Activated naive CD4-positive, alpha-beta T cell treated with anti-CD3 and anti-CD28 coated beads, Interleukin-2, amount 50 U/mL, for 72 hours (primary cell): ENCODE data around the gene DLG1. TPM values are rescaled to one million over a fixed set of nuclear protein-coding genes. Genes with fewer than 3 reads are reported as not detected.

Source experiments
- ATAC-seq, 2 donors: fragments of 150-1000 bp; cut with Tn5 transposase; 2 replicates each; pipeline ENCODE4 v1.10.0; 2021; ENCODE audit warnings: mild to moderate bottlenecking in 2 of 2, moderate library complexity in 2 of 2
- DNase-seq, 2 donors: peaks; one replicate each; pipeline ENCODE4 v3.0.0; 2021 to 2022; ENCODE audit warnings: low spot score in 2 of 2
- H3K27ac Mint-ChIP-seq, 2 donors: one replicate each; pipeline ENCODE4 v1.8.0; 2022; ENCODE audit warnings: mild to moderate bottlenecking in 2 of 2, mixed read lengths in 2 of 2
- H3K36me3 Mint-ChIP-seq, 2 donors: one replicate each; pipeline ENCODE4 v1.8.0; 2022; ENCODE audit warnings: mixed read lengths in 2 of 2
- H3K9me3 Mint-ChIP-seq, 2 donors: one replicate each; pipeline ENCODE4 v1.8.0; 2022; ENCODE audit warnings: mixed read lengths in 2 of 2
- total RNA-seq, 2 donors: library from RNA; stranded (reverse); gene quantifications; one replicate each; pipeline ENCODE4 v1.2.3, GENCODE V29; 2022

DLG1 gene
- 100 to 1,000 TPM in 1 of 2 donors, 10 to 100 TPM in 1; 76.3 to 119 TPM for total RNA-seq

DNA sequence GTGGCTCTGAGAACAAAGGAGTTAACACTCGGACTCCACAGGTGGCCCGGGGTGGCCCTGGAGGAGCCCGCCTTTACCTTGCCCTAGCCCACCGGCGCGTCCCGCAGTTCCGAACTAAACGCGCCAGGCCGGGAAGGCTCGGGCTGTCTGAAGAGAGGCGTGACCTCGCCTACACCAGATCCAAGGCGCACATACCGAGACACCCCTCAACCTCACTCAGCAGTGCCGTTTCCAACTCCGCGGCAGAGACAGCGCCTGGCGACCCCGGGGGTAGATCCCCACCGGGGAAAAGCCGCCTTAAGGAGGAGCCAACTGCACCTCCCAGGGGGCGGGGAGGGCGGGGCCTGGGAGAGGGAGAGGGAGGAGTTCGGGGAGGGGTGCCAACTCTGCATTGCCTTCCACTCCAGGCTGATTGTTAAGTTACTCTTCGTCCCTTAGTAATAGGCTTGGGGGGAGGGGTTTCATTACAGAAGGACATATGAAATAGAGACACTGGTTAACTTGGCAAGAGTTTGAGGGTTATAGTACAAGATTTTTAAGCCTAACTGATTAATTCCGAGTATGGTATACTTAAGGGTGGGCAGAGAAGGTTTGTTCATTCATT lies at the start of gene DLG1:
TSS of gene DLG1 (minus strand) at position 272 of the 604 bp plus-strand sequence. CDS start 1,408 bp downstream, outside the sequence.
- DNase-seq (peak; percentile 72 to 75), ATAC-seq (peak; percentile 80 to 82)
- H3K27ac Mint-ChIP-seq = peak within 1 kb of the TSS; percentile 94 to 98
- H3K36me3 Mint-ChIP-seq = peaks cover 6% of the 10 kb centered on the region in 2 donors
- peaks cover 0 to 3% of the 10 kb centered on the region in 2 donors for H3K9me3 Mint-ChIP-seq

DNA sequence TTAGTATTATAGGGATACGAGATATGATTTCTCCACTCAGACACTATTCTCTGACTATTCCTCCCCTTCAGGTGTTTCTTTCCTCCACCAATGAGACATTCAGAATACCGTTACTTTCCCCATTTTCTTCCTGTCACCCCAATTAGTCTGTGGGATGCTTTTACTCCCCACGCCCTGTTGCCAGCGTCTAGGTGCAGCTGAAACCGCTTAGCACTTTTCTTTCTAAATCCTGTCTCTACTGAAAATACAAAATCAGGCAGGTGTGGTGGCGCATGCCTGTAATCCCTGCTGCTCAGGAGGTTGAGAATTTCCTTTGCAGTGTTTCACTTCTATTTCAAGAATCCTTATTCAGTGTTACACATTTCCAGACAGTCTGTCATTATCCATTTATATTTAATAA lies 49.6 kb upstream of the DLG1 start:
- Mint-ChIP-seq H3K27ac (peak overlapping the region in 1 of 2 donors; percentile 51), H3K36me3 (no peaks in the 10 kb centered on the region), H3K9me3 (no peaks in the 10 kb centered on the region)
- DNase-seq (no peak), ATAC-seq (no peak)

DNA sequence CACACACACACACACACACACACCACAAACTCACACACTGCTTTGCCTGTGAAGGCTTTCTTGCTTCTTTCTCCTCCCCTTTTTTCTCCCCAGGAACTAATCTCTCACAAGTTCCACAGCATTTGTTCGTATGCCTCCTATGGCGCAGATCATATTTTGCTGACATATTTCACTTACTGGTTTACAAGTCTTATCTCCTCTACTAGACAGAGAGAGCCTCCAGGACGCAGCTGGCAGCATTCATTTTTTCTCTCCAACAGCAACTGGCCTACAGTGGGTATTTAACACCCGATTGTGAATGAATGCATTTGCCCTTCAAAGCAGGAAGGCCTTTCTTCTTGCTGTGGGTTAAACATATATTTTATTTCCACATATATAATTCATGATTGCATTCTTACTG lies 47.0 kb upstream of the DLG1 start:
- DNase-seq = no peak
- Mint-ChIP-seq H3K27ac (no peak overlapping the region), H3K36me3 (no peaks in the 10 kb centered on the region), H3K9me3 (no peaks in the 10 kb centered on the region)
- ATAC-seq = no peak

DNA sequence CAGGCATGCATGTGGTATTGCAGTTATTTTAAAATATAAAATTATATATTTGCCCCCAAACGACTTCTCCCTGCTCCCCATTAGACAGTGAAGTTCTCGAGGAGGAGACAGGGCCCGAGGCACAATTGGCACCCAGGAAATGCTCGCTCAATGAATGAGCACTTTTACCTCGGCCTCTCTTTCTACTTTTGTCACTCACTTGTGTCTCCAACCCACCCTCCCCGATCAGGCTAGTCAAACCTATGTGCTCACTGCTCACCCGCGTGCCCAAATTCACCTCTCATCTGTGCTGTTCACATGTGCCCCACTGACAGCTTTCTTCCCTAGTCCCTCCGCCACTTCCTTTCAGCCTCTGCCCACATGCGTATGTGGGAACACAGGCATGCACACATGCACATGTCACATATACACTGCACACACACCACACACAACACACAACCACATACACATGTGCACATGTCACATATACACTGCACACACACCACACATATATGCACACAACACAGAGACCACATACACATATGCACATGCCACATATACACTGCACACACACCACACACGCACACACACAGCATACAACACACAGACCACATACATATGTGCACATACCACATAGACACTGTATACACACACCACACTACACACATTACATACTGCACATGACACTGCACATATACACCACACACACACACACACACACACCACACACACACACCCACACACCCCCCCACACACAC lies 46.3 kb upstream of the DLG1 start:
- ATAC-seq (no peak), DNase-seq (no peak)
- Mint-ChIP-seq H3K9me3 (no peaks in the 10 kb centered on the region), H3K27ac (no peak overlapping the region), H3K36me3 (no peaks in the 10 kb centered on the region)

DNA sequence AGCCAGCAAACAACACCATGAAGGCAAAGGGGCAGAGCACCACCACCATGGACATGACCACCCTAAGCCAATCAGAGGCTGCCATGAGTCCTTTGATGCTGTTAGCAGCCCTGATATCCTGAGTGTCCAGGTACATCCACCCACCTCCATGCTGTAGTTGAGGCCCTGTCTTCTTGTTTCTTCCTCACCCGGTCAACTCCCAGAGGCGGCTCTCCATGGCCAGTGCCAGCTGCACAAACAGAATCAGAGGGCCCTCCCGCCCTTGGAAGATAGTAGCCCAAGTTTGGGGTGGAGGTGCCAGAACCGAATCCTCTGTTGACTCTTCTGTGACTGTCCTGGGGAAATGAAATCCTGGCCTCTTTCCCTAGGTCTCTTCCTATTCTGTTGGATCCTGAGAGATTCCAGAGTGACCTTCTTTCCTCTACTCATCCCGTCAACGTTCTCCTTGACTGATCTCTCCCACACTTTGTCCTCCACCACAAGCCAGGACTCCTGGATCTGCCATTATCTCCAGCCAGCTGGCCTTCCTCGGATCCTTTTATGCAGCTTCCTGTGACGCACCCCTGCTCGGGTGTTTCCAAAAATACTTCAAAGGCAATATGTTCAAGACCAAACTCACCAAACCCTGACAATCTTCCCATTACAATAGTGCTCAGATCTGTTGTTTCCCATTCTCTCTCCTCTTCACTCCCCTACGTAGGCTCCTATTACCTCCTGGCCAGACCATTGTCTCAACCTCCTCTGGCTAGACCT lies 45.4 kb upstream of the DLG1 start:
- ATAC-seq (no peak), DNase-seq (no peak)
- Mint-ChIP-seq H3K36me3 (no peaks in the 10 kb centered on the region), H3K9me3 (no peaks in the 10 kb centered on the region), H3K27ac (no peak overlapping the region)

DNA sequence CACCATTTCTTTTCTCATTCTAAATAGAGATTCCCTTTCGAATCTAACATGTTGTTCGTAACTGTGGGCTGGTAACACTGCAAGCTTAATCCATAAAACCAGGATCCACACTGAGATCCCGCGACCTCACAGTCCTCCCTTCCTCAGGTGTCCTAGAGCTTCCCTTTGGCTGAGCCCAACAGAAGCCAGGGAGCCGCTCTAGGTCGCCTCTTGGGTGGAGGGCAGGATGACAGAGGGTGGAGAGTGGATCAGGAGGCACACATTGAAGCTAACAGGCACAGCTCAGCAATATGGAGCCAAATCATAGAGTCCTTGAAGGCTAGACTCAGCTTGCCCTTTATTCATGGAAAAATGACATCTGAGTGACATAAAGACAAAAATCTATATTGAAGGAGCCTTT lies 44.7 kb upstream of the DLG1 start:
- DNase-seq (no peak), ATAC-seq (no peak)
- Mint-ChIP-seq H3K9me3 (no peaks in the 10 kb centered on the region), H3K36me3 (no peaks in the 10 kb centered on the region), H3K27ac (no peak overlapping the region)

DNA sequence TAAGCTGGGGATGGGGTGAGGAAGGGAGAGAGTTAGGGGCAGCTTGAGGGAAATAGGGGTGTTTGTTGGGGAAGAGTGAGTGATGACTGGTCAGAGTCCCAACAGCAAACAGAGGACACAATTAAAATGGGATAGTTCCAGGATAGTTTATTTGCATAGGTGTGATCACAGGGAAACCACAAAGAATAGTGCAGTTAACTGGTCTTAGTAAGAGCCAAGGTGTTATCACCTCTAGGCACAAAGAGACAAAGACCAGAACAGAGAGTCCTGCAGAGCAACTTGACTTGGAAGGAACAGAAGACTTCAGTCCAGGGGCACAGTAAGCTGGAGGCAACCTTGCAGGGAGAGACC lies 42.1 kb upstream of the DLG1 start:
- no peak for ATAC-seq
- no peak for DNase-seq
- Mint-ChIP-seq H3K9me3 (no peaks in the 10 kb centered on the region), H3K27ac (no peak overlapping the region), H3K36me3 (no peaks in the 10 kb centered on the region)

DNA sequence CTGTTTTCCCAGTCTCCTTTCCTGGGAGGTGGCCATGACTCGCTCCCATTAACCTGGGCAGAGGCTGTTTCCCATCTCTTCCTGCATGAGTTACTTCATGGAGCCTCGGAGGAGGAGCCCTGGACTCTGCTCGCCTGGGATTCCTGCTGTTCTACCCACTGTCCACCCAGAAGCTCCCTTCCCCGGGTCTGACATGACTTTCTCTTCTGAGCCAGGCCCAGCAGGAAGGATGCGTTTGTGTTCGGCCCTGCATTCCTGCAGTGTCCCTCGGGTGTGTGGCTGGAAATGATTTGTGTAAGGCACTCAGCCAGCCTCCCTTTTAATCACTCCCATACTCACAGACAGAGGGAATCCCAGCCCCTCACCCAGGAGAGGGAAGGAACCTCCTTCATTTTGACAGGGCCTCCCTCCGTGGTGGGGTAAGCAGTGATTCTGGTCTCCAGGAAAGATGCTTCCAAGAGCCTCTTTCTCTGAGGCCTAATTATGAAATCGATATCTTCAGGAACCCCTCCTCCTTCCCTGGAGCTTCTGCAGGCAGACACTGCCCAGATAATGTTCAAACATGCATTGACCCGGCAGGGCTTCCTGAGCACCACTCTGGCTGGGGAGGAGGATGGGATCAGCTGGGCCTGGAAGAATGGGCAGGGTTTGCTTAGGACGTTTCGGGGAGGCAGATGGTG lies 41.6 kb upstream of the DLG1 start:
- Mint-ChIP-seq H3K9me3 (no peaks in the 10 kb centered on the region), H3K27ac (no peak overlapping the region), H3K36me3 (no peaks in the 10 kb centered on the region)
- no peak for ATAC-seq
- DNase-seq = no peak

DNA sequence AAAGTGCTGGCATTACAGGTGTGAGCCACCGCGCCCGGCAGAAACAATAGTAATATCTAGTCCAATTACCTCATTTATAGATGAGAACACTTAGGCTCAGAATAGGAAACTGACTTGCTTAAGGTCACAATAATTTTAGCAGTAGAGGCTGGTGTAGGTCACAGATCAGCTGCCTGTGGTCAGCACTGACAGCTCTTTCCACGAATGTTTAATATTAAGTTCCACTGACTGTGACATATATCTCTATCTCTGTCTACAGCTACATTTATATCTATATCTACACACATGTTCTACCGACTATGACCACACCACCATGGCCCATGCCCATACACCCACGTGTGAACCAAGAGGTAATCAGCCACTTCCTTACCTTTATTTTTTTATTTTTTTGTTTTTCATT lies 40.2 kb upstream of the DLG1 start:
- H3K27ac Mint-ChIP-seq = no peak overlapping the region
- H3K9me3 Mint-ChIP-seq = no peaks in the 10 kb centered on the region
- no peak for ATAC-seq
- H3K36me3 Mint-ChIP-seq = no peaks in the 10 kb centered on the region
- no peak for DNase-seq

DNA sequence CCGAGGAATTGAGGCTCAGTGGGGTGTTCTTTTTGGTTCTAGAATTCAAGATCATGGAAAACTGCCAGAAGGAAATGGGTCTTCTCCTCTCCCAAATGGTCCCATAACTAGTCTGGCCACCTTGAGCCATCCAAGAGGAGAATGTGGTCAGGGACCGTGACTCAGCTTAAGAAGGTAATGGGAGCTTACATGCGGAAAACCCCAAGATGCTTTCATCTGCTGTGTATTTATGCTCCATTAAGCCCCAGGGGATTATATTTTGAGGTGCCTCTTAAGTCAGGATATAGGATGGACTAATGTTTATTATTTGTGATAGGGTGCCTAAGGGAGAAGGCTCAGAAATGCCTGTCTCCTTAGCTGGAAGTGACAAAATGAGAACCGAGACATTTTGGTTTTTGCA lies 39.2 kb upstream of the DLG1 start:
- ATAC-seq (no peak), DNase-seq (no peak)
- no peaks in the 10 kb centered on the region for H3K36me3 Mint-ChIP-seq
- no peak overlapping the region for H3K27ac Mint-ChIP-seq
- no peaks in the 10 kb centered on the region for H3K9me3 Mint-ChIP-seq

DNA sequence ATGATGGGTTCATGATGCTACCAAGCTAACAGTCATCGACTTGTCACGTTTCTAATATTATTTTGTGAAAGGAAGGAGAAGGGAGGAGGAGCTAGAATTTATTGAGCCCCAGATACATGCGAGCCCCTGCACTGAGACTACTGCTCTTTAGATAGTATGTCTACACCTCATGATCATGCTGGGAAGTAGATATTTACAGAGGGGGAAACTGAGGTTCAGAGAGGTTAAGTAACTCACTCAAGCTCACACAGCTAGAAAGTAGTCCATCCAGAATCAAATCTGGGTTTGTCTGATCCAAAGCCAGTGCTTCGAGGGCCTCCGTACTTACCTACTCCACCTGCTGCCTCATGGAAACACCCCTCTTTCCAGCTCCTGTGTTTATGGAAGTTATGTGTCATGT lies 38.8 kb upstream of the DLG1 start:
- no peak for DNase-seq
- no peak for ATAC-seq
- Mint-ChIP-seq H3K27ac (no peak overlapping the region), H3K36me3 (no peaks in the 10 kb centered on the region), H3K9me3 (no peaks in the 10 kb centered on the region)

DNA sequence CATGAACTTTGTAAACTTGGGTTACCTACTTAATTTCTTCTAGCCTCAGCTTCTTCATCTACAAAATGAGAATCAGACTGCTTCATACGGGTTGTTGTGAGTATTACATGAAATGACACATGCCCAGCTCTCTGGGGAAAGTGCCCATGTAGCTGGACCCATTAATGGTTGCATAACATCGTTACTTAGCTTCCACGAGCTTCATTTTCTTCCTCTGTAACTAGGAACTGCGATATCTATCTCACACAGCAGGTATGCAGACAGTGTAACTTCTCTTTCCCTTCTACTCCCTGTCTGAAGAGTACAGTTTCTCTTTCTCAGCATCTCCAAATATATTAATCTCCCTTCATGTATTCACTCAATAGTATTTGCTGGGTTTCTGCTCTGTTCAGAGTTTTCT lies 37.9 kb upstream of the DLG1 start:
- Mint-ChIP-seq H3K36me3 (no peaks in the 10 kb centered on the region), H3K9me3 (no peaks in the 10 kb centered on the region), H3K27ac (no peak overlapping the region)
- DNase-seq (no peak), ATAC-seq (no peak)

DNA sequence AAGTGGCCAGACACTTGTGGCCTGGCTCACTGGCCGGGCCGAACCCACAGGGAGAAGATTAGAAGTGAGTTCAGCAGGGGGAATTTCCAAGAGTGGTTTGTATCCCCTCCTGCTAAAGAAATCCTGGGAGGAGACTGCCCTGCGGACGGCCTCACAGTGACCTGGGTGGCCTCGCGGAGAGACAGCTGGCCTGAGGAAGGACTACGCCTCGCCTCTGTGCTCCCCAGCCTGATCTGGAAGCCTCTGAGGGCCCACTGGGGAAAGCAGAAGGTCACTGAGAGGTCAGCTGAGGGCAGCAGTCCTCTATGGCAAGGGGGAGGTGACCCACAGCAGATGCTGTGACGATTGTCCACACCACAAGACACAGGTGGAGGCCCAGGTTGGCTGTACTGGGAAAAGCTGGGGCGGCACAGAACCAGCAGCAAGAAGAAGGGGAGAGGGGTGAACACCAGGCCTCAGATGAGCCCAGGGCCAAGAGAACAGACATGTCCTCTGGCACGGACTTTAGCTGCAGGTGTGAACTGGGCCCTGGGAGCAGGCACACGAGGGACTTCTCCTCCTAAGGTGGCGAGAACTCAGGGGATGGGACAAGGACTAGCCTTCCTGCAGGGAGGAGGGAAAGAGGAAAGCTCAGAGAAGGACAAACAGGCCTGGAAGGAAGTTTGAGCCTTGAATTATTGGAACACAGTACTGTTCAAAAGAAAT lies 37.2 kb upstream of the DLG1 start:
- Mint-ChIP-seq H3K27ac (peak overlapping the region in 1 of 2 donors; percentile 48), H3K36me3 (no peaks in the 10 kb centered on the region), H3K9me3 (no peaks in the 10 kb centered on the region)
- DNase-seq (no peak), ATAC-seq (no peak)

DNA sequence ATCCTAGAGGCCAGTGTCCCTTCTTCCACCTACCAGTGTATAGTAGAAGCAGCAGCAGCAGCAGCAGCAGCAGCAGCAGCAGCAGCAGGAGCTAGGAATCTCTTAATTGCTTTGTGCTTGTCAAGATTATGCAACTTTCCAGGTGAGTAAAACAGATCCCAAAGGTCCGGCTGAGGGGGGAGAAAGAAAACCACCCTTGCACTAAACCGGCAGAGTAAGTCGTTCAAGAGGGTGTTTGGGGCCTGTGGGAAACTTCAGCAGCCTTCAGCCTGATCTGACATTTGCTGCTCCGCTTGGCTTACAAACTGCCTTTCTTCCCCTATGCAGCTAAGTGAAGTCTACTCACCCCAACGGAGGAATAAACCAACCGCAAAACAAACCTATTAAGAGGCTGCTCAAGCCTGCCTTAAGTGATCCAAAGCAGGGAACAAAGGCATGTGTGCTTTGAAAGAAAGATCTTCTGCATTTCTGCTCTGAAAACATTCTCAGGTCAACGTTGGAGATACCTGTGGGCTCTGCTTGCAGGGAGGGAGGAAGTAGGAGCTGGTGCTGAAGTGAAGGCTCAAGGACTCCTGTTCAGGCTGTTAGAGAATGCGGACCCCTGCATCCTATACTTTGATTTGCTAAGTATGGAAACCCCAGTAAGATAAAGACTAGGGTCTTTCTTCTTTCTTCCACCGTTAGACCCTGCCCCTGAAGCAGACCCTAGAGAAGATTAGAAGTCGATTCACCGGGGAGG lies 35.7 kb upstream of the DLG1 start:
- H3K9me3 Mint-ChIP-seq = no peaks in the 10 kb centered on the region
- no peak for ATAC-seq

DNA sequence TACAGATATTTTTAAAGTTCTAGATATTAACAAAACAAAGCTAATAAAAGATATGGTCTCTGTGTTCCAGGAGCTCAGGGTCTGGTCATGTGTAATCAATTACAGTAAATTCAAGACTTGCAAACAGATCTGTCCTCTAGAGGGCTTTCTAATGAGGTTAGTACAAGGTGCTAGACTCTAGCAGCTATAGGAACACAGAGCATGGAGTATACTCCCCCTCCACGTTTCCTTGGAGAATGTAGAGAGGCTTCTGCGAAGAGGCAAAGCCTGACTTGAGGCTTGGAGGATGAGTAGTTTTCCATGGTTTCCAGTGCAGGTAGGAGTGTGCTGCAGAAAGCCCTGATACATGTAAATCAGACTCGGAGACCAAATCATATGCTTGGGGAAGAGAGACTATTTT lies 32.7 kb upstream of the DLG1 start:
- Mint-ChIP-seq H3K36me3 (no peaks in the 10 kb centered on the region), H3K9me3 (no peaks in the 10 kb centered on the region), H3K27ac (no peak overlapping the region)
- no peak for ATAC-seq
- no peak for DNase-seq

More for the DNA sequence above, 35.7 kb upstream of the DLG1 start:
- DNase-seq = no peak
- no peak overlapping the region for H3K27ac Mint-ChIP-seq
- no peaks in the 10 kb centered on the region for H3K36me3 Mint-ChIP-seq

DNA sequence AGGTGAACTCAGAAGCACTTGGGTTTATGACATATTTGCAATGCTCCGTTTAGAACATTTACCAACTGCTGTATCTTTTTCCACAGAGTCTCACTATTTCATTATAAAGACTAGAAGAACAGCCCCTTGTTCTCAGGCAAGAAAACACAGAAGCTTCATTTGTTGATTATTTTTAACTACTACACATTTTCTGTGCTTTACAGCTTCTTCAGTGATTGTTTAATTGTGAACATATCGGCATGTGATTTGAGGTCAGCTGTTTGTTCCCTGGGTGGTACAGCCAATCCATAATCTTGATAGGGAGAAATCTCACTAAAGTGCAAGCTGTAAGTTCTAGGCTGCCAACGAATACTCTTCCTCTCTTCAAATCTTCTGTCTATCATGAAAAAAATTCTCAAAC lies 31.0 kb upstream of the DLG1 start:
- Mint-ChIP-seq H3K27ac (no peak overlapping the region), H3K36me3 (no peaks in the 10 kb centered on the region), H3K9me3 (no peaks in the 10 kb centered on the region)
- no peak for ATAC-seq
- DNase-seq = no peak
